ENCODE measurements around the gene SHISA7.

DNA sequence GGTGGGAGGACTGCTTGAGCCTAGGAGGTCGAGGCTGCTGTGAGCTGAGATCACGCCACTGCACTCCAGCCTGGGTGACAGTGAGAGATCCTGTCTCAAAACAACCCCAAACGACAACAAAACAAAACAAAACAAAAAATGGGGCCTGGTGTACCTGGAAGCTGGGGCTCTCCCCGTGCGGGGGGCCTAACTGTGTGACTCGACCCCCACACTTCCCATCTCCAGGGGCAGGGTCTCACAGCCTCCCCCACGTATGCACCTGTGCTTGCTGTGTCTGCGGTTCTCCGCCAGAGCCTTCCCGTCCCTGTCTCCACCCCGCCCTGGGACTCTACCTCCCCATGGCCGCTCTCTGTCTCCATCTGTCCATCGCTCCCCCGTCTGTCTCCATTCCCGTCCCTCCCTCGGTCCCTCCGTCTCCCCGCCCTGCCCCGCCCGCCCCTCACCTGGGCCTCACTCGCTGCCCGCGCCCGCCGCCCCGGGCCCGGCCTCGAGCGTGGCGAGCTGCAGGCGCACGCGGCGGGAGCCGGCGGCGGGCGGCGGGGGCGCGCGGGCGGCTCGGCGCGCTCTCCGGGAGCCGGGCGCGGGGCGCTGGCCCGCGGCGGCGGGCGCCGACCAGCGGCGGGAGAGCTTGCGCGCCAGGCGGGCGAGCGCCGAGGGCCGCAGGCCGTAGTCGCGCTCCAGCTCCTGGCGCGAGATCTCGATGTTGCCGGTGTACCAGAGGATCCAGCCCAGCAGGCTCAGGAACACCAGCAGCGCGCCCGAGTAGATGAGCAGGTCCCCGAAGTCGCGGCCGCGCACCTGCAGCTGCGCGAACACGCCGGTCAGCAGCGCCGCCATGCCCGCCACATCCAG, 59.6 kb downstream of the SHISA7 start:
- TF ChIP-seq, protein P1, sequence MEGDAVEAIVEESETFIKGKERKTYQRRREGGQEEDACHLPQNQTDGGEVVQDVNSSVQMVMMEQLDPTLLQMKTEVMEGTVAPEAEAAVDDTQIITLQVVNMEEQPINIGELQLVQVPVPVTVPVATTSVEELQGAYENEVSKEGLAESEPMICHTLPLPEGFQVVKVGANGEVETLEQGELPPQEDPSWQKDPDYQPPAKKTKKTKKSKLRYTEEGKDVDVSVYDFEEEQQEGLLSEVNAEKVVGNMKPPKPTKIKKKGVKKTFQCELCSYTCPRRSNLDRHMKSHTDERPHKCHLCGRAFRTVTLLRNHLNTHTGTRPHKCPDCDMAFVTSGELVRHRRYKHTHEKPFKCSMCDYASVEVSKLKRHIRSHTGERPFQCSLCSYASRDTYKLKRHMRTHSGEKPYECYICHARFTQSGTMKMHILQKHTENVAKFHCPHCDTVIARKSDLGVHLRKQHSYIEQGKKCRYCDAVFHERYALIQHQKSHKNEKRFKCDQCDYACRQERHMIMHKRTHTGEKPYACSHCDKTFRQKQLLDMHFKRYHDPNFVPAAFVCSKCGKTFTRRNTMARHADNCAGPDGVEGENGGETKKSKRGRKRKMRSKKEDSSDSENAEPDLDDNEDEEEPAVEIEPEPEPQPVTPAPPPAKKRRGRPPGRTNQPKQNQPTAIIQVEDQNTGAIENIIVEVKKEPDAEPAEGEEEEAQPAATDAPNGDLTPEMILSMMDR (conservative IDR thresholded peaks at IDR 0.05; ENCODE audit: low read length) = no peak
- TF ChIP-seq EZH2phosphoT487 (IDR thresholded peaks at IDR 0.05; ENCODE audit: borderline replicate concordance) = no peak
